WTC11 (cell line): ENCODE results near the gene ZNF550.
"Not testable (repeated sequence)": the region's sequence is repeated elsewhere in the genome, so short reads cannot be mapped to it uniquely, and the experiment has no call there.

Experiments used
- JUN ChIP-seq: sonication (generic); formaldehyde crosslinking; IDR thresholded peaks from 2 replicates; pipeline ENCODE4 v1.8.0; 2023; ENCODE audit warnings: mild to moderate bottlenecking, missing genetic modification reagents
- MXD4 ChIP-seq: fragments of 250-450 bp; sonication (Bioruptor Pico); IDR thresholded peaks from 2 replicates; pipeline ENCODE4 v1.8.0; 2021; ENCODE audit warnings: mild to moderate bottlenecking, moderate library complexity, borderline replicate concordance
- TF ChIP-seq, protein P1 (sequence below): fragments of 200-600 bp; IDR thresholded peaks from 2 replicates; pipeline ENCODE4 v1.8.0; 2022; ENCODE audit warnings: antibody characterized with exemption
- TF ChIP-seq, protein P2 (sequence below): sonication (generic); formaldehyde crosslinking; IDR thresholded peaks from 2 replicates; pipeline ENCODE4 v1.8.0; 2022; ENCODE audit warnings: mild to moderate bottlenecking, missing genetic modification reagents
- TF ChIP-seq, protein P3 (sequence below): sonication (generic); formaldehyde crosslinking; IDR thresholded peaks from 2 replicates; pipeline ENCODE4 v1.8.1; 2023; ENCODE audit warnings: mild to moderate bottlenecking, missing genetic modification reagents, moderate library complexity
- TF ChIP-seq, protein P4 (sequence below): sonication (generic); formaldehyde crosslinking; IDR thresholded peaks from 2 replicates; pipeline ENCODE4 v1.8.0; 2023; ENCODE audit warnings: mild to moderate bottlenecking, missing genetic modification reagents
- TF ChIP-seq, protein P5 (sequence below): fragments of 250-450 bp; sonication (Bioruptor Pico); IDR thresholded peaks from 2 replicates; pipeline ENCODE4 v1.9.0; 2021; ENCODE audit warnings: moderate library complexity, mild to moderate bottlenecking, inconsistent platforms, borderline replicate concordance
- TF ChIP-seq, protein P6 (sequence below): sonication (generic); formaldehyde crosslinking; IDR thresholded peaks from 2 replicates; pipeline ENCODE4 v1.8.1; 2023; ENCODE audit warnings: mild to moderate bottlenecking, moderate library complexity, missing genetic modification reagents

DNA sequence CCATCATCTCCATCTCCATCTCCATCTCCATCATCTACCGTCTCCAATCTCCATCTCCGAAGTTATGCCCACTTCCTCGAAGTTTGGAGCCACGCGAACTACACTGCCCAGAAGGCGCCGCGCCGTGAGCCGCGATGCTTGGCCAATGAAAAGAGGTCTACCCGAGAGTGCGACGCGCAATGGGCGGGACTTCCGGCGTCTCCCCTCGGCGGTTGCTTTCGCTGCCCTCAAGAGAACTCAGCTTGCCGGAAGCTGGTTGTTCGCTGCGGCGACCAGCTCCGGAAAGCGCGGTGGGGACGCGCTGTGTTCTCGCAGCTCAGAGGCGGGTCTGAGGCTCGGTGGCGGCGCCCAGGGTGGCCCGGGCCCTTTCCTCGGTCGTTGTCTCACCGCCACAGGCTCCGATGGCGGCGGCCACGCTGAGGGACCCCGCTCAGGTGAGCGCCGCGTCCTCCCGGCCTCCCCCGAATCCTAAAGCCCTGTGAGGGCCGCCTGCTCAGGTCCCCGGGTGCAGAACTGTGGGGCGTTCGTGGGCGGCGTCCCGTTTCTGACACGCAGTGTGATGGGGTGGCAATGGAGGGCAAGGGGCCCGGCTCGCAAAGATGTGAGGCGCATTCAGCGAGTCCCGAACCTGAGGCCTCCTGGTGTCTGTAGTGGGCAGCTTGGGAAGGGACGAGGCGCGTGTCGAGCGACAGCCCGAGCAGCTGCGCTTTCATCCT is 59.8 kb downstream of the ZNF550 start, which contains the start of gene ZNF773:
- TF ChIP-seq, protein P1, sequence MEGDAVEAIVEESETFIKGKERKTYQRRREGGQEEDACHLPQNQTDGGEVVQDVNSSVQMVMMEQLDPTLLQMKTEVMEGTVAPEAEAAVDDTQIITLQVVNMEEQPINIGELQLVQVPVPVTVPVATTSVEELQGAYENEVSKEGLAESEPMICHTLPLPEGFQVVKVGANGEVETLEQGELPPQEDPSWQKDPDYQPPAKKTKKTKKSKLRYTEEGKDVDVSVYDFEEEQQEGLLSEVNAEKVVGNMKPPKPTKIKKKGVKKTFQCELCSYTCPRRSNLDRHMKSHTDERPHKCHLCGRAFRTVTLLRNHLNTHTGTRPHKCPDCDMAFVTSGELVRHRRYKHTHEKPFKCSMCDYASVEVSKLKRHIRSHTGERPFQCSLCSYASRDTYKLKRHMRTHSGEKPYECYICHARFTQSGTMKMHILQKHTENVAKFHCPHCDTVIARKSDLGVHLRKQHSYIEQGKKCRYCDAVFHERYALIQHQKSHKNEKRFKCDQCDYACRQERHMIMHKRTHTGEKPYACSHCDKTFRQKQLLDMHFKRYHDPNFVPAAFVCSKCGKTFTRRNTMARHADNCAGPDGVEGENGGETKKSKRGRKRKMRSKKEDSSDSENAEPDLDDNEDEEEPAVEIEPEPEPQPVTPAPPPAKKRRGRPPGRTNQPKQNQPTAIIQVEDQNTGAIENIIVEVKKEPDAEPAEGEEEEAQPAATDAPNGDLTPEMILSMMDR = not testable (repeated sequence)
- TF ChIP-seq JUN, MXD4 (CRISPR knock-in tag): not testable (repeated sequence)
- TF ChIP-seq, protein P2, sequence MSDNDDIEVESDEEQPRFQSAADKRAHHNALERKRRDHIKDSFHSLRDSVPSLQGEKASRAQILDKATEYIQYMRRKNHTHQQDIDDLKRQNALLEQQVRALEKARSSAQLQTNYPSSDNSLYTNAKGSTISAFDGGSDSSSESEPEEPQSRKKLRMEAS (CRISPR knock-in tag) = peak; percentile 66
- TF ChIP-seq, protein P3, sequence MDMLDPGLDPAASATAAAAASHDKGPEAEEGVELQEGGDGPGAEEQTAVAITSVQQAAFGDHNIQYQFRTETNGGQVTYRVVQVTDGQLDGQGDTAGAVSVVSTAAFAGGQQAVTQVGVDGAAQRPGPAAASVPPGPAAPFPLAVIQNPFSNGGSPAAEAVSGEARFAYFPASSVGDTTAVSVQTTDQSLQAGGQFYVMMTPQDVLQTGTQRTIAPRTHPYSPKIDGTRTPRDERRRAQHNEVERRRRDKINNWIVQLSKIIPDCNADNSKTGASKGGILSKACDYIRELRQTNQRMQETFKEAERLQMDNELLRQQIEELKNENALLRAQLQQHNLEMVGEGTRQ (CRISPR knock-in tag) = not testable (repeated sequence)
- TF ChIP-seq, protein P4, sequence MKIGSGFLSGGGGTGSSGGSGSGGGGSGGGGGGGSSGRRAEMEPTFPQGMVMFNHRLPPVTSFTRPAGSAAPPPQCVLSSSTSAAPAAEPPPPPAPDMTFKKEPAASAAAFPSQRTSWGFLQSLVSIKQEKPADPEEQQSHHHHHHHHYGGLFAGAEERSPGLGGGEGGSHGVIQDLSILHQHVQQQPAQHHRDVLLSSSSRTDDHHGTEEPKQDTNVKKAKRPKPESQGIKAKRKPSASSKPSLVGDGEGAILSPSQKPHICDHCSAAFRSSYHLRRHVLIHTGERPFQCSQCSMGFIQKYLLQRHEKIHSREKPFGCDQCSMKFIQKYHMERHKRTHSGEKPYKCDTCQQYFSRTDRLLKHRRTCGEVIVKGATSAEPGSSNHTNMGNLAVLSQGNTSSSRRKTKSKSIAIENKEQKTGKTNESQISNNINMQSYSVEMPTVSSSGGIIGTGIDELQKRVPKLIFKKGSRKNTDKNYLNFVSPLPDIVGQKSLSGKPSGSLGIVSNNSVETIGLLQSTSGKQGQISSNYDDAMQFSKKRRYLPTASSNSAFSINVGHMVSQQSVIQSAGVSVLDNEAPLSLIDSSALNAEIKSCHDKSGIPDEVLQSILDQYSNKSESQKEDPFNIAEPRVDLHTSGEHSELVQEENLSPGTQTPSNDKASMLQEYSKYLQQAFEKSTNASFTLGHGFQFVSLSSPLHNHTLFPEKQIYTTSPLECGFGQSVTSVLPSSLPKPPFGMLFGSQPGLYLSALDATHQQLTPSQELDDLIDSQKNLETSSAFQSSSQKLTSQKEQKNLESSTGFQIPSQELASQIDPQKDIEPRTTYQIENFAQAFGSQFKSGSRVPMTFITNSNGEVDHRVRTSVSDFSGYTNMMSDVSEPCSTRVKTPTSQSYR = not testable (repeated sequence)
- TF ChIP-seq, protein P5, sequence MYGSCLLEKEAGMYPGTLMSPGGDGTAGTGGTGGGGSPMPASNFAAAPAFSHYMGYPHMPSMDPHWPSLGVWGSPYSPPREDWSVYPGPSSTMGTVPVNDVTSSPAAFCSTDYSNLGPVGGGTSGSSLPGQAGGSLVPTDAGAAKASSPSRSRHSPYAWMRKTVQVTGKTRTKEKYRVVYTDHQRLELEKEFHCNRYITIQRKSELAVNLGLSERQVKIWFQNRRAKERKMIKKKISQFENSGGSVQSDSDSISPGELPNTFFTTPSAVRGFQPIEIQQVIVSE (CRISPR knock-in tag) = not testable (repeated sequence)
- TF ChIP-seq, protein P6, sequence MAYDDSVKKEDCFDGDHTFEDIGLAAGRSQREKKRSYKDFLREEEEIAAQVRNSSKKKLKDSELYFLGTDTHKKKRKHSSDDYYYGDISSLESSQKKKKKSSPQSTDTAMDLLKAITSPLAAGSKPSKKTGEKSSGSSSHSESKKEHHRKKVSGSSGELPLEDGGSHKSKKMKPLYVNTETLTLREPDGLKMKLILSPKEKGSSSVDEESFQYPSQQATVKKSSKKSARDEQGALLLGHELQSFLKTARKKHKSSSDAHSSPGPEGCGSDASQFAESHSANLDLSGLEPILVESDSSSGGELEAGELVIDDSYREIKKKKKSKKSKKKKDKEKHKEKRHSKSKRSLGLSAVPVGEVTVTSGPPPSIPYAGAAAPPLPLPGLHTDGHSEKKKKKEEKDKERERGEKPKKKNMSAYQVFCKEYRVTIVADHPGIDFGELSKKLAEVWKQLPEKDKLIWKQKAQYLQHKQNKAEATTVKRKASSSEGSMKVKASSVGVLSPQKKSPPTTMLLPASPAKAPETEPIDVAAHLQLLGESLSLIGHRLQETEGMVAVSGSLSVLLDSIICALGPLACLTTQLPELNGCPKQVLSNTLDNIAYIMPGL = 0 out of 2 replicates have a peak, but pooled peaks have one; percentile 34
